Ishikawa (cell line): ENCODE measurements around the gene ITPR2.

Experiments
- CEBPB ChIP-seq: IDR thresholded peaks from 2 replicates; pipeline ENCODE4 v1.6.1; 2012
- EGR1 ChIP-seq: IDR thresholded peaks from 2 replicates; pipeline ENCODE4 v1.6.1; 2012
- EP300 ChIP-seq: IDR thresholded peaks from 2 replicates; pipeline ENCODE4 v1.6.1; 2012; ENCODE audit warnings: borderline replicate concordance
- FOXM1 ChIP-seq: IDR thresholded peaks from 2 replicates; pipeline ENCODE4 v1.6.1; 2012; ENCODE audit warnings: low read depth, borderline replicate concordance
- NFIC ChIP-seq: IDR thresholded peaks from 2 replicates; pipeline ENCODE4 v1.6.1; 2012
- RAD21 ChIP-seq: IDR thresholded peaks from 2 replicates; pipeline ENCODE4 v1.6.1; 2012; ENCODE audit warnings: low read depth
- TAF1 ChIP-seq: IDR thresholded peaks from 2 replicates; pipeline ENCODE4 v1.6.1; 2012; ENCODE audit warnings: low read depth, mild to moderate bottlenecking
- TCF12 ChIP-seq: IDR thresholded peaks from 2 replicates; pipeline ENCODE4 v1.6.1; 2012; ENCODE audit warnings: low read depth
- TEAD4 ChIP-seq: IDR thresholded peaks from 2 replicates; pipeline ENCODE4 v1.6.1; 2012
- YY1 ChIP-seq: IDR thresholded peaks from 2 replicates; pipeline ENCODE4 v1.6.1; 2012; ENCODE audit warnings: low read depth
- ZBTB7A ChIP-seq: IDR thresholded peaks from 2 replicates; pipeline ENCODE4 v1.6.1; 2012; ENCODE audit warnings: low read depth
- TF ChIP-seq, protein P1 (sequence below): IDR thresholded peaks from 2 replicates; pipeline ENCODE4 v1.6.1; 2012; ENCODE audit warnings: low read depth, mild to moderate bottlenecking
- TF ChIP-seq, protein P2 (sequence below): IDR thresholded peaks from 2 replicates; pipeline ENCODE4 v1.6.1; 2012
- TF ChIP-seq, protein P3 (sequence below): IDR thresholded peaks from 2 replicates; pipeline ENCODE4 v1.6.1; 2012

DNA sequence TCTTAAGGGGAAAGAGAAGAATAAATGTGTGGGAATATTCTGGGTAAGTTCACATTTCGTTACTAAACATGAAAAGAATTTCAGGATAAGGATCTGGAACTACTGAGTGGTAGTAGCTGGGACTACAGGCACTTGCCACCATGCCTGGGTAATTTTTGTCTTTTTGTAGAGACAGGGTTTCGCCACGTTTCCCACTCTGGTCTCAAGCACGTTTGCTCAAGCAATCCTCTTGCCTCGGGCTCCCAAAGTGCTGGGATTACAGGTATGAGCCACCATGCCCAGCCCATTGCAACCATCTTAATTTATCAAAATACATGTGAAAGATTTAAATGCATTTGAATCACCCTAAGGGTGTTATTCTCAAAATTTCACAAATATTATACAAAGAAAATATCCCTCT, 26.4 kb downstream of the ITPR2 start:
- no peak for TF ChIP-seq TAF1
- no peak for TF ChIP-seq EP300
- TF ChIP-seq TEAD4, result no peak
- TF ChIP-seq, protein P1, sequence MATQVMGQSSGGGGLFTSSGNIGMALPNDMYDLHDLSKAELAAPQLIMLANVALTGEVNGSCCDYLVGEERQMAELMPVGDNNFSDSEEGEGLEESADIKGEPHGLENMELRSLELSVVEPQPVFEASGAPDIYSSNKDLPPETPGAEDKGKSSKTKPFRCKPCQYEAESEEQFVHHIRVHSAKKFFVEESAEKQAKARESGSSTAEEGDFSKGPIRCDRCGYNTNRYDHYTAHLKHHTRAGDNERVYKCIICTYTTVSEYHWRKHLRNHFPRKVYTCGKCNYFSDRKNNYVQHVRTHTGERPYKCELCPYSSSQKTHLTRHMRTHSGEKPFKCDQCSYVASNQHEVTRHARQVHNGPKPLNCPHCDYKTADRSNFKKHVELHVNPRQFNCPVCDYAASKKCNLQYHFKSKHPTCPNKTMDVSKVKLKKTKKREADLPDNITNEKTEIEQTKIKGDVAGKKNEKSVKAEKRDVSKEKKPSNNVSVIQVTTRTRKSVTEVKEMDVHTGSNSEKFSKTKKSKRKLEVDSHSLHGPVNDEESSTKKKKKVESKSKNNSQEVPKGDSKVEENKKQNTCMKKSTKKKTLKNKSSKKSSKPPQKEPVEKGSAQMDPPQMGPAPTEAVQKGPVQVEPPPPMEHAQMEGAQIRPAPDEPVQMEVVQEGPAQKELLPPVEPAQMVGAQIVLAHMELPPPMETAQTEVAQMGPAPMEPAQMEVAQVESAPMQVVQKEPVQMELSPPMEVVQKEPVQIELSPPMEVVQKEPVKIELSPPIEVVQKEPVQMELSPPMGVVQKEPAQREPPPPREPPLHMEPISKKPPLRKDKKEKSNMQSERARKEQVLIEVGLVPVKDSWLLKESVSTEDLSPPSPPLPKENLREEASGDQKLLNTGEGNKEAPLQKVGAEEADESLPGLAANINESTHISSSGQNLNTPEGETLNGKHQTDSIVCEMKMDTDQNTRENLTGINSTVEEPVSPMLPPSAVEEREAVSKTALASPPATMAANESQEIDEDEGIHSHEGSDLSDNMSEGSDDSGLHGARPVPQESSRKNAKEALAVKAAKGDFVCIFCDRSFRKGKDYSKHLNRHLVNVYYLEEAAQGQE, result no peak
- TF ChIP-seq FOXM1, result no peak
- TF ChIP-seq, protein P2, sequence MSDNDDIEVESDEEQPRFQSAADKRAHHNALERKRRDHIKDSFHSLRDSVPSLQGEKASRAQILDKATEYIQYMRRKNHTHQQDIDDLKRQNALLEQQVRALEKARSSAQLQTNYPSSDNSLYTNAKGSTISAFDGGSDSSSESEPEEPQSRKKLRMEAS, result no peak
- TF ChIP-seq, protein P3, sequence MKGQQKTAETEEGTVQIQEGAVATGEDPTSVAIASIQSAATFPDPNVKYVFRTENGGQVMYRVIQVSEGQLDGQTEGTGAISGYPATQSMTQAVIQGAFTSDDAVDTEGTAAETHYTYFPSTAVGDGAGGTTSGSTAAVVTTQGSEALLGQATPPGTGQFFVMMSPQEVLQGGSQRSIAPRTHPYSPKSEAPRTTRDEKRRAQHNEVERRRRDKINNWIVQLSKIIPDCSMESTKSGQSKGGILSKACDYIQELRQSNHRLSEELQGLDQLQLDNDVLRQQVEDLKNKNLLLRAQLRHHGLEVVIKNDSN, result no peak
- no peak for TF ChIP-seq ZBTB7A
- TF ChIP-seq EGR1, result no peak
- TF ChIP-seq CEBPB, result no peak
- no peak for TF ChIP-seq TCF12
- TF ChIP-seq YY1, result no peak
- no peak for TF ChIP-seq RAD21
- no peak for TF ChIP-seq NFIC
